Trophoblast cell (in vitro differentiated cells and primary cell): ENCODE data around the gene PLVAP.

Experiments used
- DNase-seq, 2 donors: peaks; one replicate each; pipeline ENCODE4 v3.0.0-alpha.2; 2016
- H2AFZ ChIP-seq: 2 replicates; pipeline ENCODE4 v1.6.1; 2013; ENCODE audit warnings: low read length, moderate library complexity, mild to moderate bottlenecking; ENCODE audit not compliant: insufficient read depth, poor library complexity
- H2AK5ac ChIP-seq: 2 replicates; pipeline ENCODE4 v1.6.1; 2013; ENCODE audit warnings: mild to moderate bottlenecking, low read length
- H2BK120ac ChIP-seq: 2 replicates; pipeline ENCODE4 v1.6.1; 2013; ENCODE audit warnings: low read length, mild to moderate bottlenecking, moderate library complexity; ENCODE audit not compliant: insufficient read depth, poor library complexity
- H2BK12ac ChIP-seq: 2 replicates; pipeline ENCODE4 v1.6.1; 2013; ENCODE audit warnings: mild to moderate bottlenecking, low read length, moderate library complexity
- H2BK5ac ChIP-seq: 2 replicates; pipeline ENCODE4 v1.6.1; 2013; ENCODE audit warnings: low read length, low read depth, moderate library complexity, mild to moderate bottlenecking; ENCODE audit not compliant: poor library complexity
- H3K14ac ChIP-seq: 2 replicates; pipeline ENCODE4 v1.6.1; 2013; ENCODE audit warnings: mild to moderate bottlenecking, low read length
- H3K18ac ChIP-seq: 2 replicates; pipeline ENCODE4 v1.6.1; 2013; ENCODE audit warnings: mild to moderate bottlenecking, low read length
- H3K23ac ChIP-seq: 2 replicates; pipeline ENCODE4 v1.6.1; 2013; ENCODE audit warnings: low read length
- H3K27ac ChIP-seq: 2 replicates; pipeline ENCODE4 v1.5.1; 2013; ENCODE audit warnings: low read depth, mild to moderate bottlenecking, inconsistent platforms, low read length, moderate library complexity
- H3K27me3 ChIP-seq: 2 replicates; pipeline ENCODE4 v1.6.1; 2013; ENCODE audit warnings: inconsistent platforms, mild to moderate bottlenecking, low read length, moderate library complexity; ENCODE audit not compliant: insufficient read depth
- H3K36me3 ChIP-seq, 2 experiments: 1 replicate in 1 of 2; 2 replicates in 1 of 2; pipeline ENCODE4 v1.6.1; 2013; ENCODE audit warnings: low read length in 2 of 2, mild to moderate bottlenecking in 2 of 2, moderate library complexity in 1 of 2; ENCODE audit not compliant: insufficient read depth in 2 of 2, control insufficient read depth in 1 of 2
- H3K4ac ChIP-seq: 2 replicates; pipeline ENCODE4 v1.6.1; 2013; ENCODE audit warnings: low read depth, mild to moderate bottlenecking, low read length, moderate library complexity
- H3K4me1 ChIP-seq, 2 experiments: 1 replicate in 1 of 2; 2 replicates in 1 of 2; pipeline ENCODE4 v1.6.1; 2013; ENCODE audit warnings: low read length in 2 of 2, mild to moderate bottlenecking in 2 of 2, moderate library complexity in 1 of 2; ENCODE audit not compliant: insufficient read depth in 2 of 2, control insufficient read depth in 1 of 2
- H3K4me2 ChIP-seq: 2 replicates; pipeline ENCODE4 v1.6.1; 2013; ENCODE audit warnings: inconsistent platforms, mild to moderate bottlenecking, low read length, moderate library complexity
- H3K4me3 ChIP-seq: 2 replicates; pipeline ENCODE4 v1.5.1; 2013; ENCODE audit warnings: mild to moderate bottlenecking, low read depth, low read length, inconsistent platforms
- H3K79me1 ChIP-seq: one replicate; pipeline ENCODE4 v1.6.1; 2013; ENCODE audit warnings: low read length
- H3K79me2 ChIP-seq: 2 replicates; pipeline ENCODE4 v1.6.1; 2013; ENCODE audit warnings: low read length, mild to moderate bottlenecking; ENCODE audit not compliant: control insufficient read depth, insufficient read depth, poor library complexity
- H3K9ac ChIP-seq: 2 replicates; pipeline ENCODE4 v1.6.1; 2013; ENCODE audit warnings: mild to moderate bottlenecking, low read length
- H3K9me3 ChIP-seq: 2 replicates; pipeline ENCODE4 v1.6.1; 2013; ENCODE audit warnings: low read depth, mild to moderate bottlenecking, control low read depth, inconsistent platforms, low read length; ENCODE audit not compliant: insufficient read depth
- H4K12ac ChIP-seq: 2 replicates; pipeline ENCODE4 v1.6.1; 2013; ENCODE audit warnings: low read depth, mild to moderate bottlenecking, low read length, moderate library complexity
- H4K8ac ChIP-seq: 2 replicates; pipeline ENCODE4 v1.6.1; 2013; ENCODE audit warnings: low read depth, mild to moderate bottlenecking, low read length, moderate library complexity
- H4K91ac ChIP-seq: one replicate; pipeline ENCODE4 v1.6.1; 2013; ENCODE audit warnings: low read depth, mild to moderate bottlenecking, low read length, moderate library complexity
- WGBS: extraction: QIAGEN DNeasy Blood & Tissue Kit; methylation state at CpG from one replicate; pipeline ENCODE4 v1.1.7; 2013; ENCODE audit warnings: missing lambda C conversion rate; ENCODE audit not compliant: insufficient read length, insufficient coverage; ENCODE audit errors: extremely low coverage; 5-methylcytosine and 5-hydroxymethylcytosine counted together

The PLVAP gene

GRCh38 chr19:17390665-17391370 lies 13.7 kb upstream of the PLVAP start:
- peak overlapping the region; percentile 90 for H3K4me2 ChIP-seq
- H2BK120ac ChIP-seq, result no peak overlapping the region
- no peak overlapping the region for H4K91ac ChIP-seq
- no CpG with 5 or more reads among the region's 50 CpGs for WGBS
- H2BK5ac ChIP-seq, result no peak overlapping the region
- no peak overlapping the region for H3K9ac ChIP-seq
- H3K79me1 ChIP-seq, result no peaks in the 10 kb centered on the region
- H3K9me3 ChIP-seq, result no peaks in the 10 kb centered on the region
- no peak overlapping the region for H4K12ac ChIP-seq
- peak; percentile 90 to 91 for DNase-seq
- H3K18ac ChIP-seq, result no peak overlapping the region
- H3K23ac ChIP-seq, result no peak overlapping the region
- no peaks in the 10 kb centered on the region for H3K36me3 ChIP-seq
- no peak overlapping the region for H2AK5ac ChIP-seq
- peaks cover 6% of the 10 kb centered on the region for H3K27me3 ChIP-seq
- no peak overlapping the region for H3K27ac ChIP-seq
- H3K14ac ChIP-seq, result no peak overlapping the region
- H2BK12ac ChIP-seq, result no peak overlapping the region
- peaks cover 6 to 10% of the 10 kb centered on the region in 2 experiments for H3K4me1 ChIP-seq
- no peak overlapping the region for H3K4ac ChIP-seq
- H4K8ac ChIP-seq, result peak overlapping the region; percentile 80
- no peaks in the 10 kb centered on the region for H3K79me2 ChIP-seq
- H3K4me3 ChIP-seq, result peak overlapping the region; percentile 38
- H2AFZ ChIP-seq, result peak overlapping the region; percentile 53

DNA sequence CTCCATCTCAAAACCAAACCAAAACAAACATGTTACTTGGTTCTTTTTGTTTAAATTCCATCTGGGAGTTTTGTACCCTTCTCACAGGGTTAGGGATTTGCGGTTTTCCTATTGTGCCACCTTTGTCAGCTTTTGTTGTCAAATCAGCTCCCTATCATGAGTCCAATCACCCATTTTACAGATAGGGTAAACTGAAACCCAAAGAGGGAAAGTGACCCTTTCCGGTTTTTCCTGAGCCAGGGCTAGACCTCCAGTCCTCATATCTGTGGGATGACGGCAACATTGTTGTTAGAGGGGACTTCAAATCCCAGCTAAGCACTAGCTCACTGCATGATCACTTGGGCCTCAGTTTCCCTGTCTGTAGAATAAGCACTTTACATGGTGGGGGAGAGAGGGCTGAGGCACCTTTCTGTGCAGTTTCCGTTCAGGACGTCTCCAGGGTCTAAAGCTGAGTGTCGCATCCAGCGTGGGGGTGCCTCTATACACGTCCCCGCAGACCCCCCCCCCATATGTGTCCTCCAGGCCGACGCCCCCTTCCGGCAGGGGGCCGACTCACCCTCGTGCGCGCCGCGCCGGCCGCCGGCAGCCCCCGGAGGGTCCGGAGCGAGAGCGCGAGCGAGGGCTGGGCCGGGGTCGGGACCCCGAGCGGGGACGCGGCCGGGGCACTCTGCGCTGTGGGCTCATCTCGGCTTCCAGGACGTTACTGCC lies 13.0 kb upstream of the PLVAP start:
- no peaks in the 10 kb centered on the region for H3K79me1 ChIP-seq
- no peak overlapping the region for H4K12ac ChIP-seq
- peak overlapping the region; percentile 80 for H4K8ac ChIP-seq
- H2BK12ac ChIP-seq, result no peak overlapping the region
- H2BK120ac ChIP-seq, result no peak overlapping the region
- no peak overlapping the region for H3K23ac ChIP-seq
- WGBS, result no CpG with 5 or more reads among the region's 37 CpGs
- no peak overlapping the region for H2BK5ac ChIP-seq
- peak overlapping the region; percentile 38 for H3K4me3 ChIP-seq
- peak overlapping the region; percentile 90 for H3K4me2 ChIP-seq
- H3K14ac ChIP-seq, result no peak overlapping the region
- no peak overlapping the region for H3K18ac ChIP-seq
- H3K79me2 ChIP-seq, result no peaks in the 10 kb centered on the region
- no peak overlapping the region for H4K91ac ChIP-seq
- H3K27ac ChIP-seq, result no peak overlapping the region
- DNase-seq, result no peak
- H3K4me1 ChIP-seq, result peaks cover 6 to 10% of the 10 kb centered on the region in 2 experiments
- H2AFZ ChIP-seq, result peak overlapping the region; percentile 53
- H3K27me3 ChIP-seq, result peaks cover 6% of the 10 kb centered on the region
- H3K9ac ChIP-seq, result no peak overlapping the region
- H3K9me3 ChIP-seq, result no peaks in the 10 kb centered on the region
- H3K36me3 ChIP-seq, result no peaks in the 10 kb centered on the region
- H2AK5ac ChIP-seq, result no peak overlapping the region
- H3K4ac ChIP-seq, result no peak overlapping the region

DNA sequence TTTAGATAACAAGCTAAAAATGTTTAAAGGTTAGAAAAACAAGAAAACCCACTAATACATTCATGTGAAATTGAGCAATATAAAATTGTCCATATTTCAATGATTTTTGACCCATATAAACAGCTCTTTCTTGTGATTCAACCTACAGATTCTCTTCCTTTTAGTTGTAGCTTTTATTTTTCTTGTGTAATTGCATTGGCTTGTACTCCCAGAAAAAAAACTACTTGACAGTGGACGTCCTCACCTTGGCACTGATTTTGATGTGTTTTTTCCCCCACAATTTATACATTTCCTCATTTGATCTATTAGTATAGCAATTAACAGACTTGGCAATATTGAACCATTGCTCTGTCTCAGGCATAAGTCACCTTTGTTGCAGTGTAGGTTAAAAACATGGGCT lies 12.1 kb upstream of the PLVAP start:
- no peak overlapping the region for H2BK5ac ChIP-seq
- peaks cover 6 to 10% of the 10 kb centered on the region in 2 experiments for H3K4me1 ChIP-seq
- H3K4ac ChIP-seq, result no peak overlapping the region
- no peak overlapping the region for H2AK5ac ChIP-seq
- no peak overlapping the region for H4K8ac ChIP-seq
- H4K12ac ChIP-seq, result no peak overlapping the region
- no peak overlapping the region for H3K27ac ChIP-seq
- H3K79me2 ChIP-seq, result no peaks in the 10 kb centered on the region
- no peak overlapping the region for H4K91ac ChIP-seq
- no peak overlapping the region for H2AFZ ChIP-seq
- H3K36me3 ChIP-seq, result no peaks in the 10 kb centered on the region
- H3K9me3 ChIP-seq, result no peaks in the 10 kb centered on the region
- H3K4me2 ChIP-seq, result no peak overlapping the region
- WGBS, result no CpG with 5 or more reads among the region's 1 CpG
- no peak for DNase-seq
- H3K9ac ChIP-seq, result no peak overlapping the region
- no peak overlapping the region for H3K4me3 ChIP-seq
- no peak overlapping the region for H3K18ac ChIP-seq
- H3K14ac ChIP-seq, result no peak overlapping the region
- peaks cover 6% of the 10 kb centered on the region for H3K27me3 ChIP-seq
- no peak overlapping the region for H2BK120ac ChIP-seq
- no peaks in the 10 kb centered on the region for H3K79me1 ChIP-seq
- H3K23ac ChIP-seq, result no peak overlapping the region
- H2BK12ac ChIP-seq, result no peak overlapping the region

GRCh38 chr19:17385878-17386611 lies 8.9 kb upstream of the PLVAP start:
- H3K27me3 ChIP-seq, result peaks cover 6% of the 10 kb centered on the region
- H3K4me2 ChIP-seq, result no peak overlapping the region
- H2BK120ac ChIP-seq, result no peak overlapping the region
- no peaks in the 10 kb centered on the region for H3K79me1 ChIP-seq
- peak; percentile 32 to 68 for DNase-seq
- H2BK5ac ChIP-seq, result no peak overlapping the region
- no peaks in the 10 kb centered on the region for H3K9me3 ChIP-seq
- no peak overlapping the region for H4K8ac ChIP-seq
- no peak overlapping the region for H4K12ac ChIP-seq
- no peak overlapping the region for H3K4me3 ChIP-seq
- no peak overlapping the region for H3K23ac ChIP-seq
- no peak overlapping the region for H2AFZ ChIP-seq
- H2BK12ac ChIP-seq, result no peak overlapping the region
- no CpG with 5 or more reads among the region's 20 CpGs for WGBS
- H3K4ac ChIP-seq, result no peak overlapping the region
- H4K91ac ChIP-seq, result no peak overlapping the region
- no peak overlapping the region for H3K9ac ChIP-seq
- no peak overlapping the region for H2AK5ac ChIP-seq
- H3K36me3 ChIP-seq, result no peaks in the 10 kb centered on the region
- H3K27ac ChIP-seq, result no peak overlapping the region
- H3K4me1 ChIP-seq, result peaks cover 0 to 6% of the 10 kb centered on the region in 2 experiments
- H3K18ac ChIP-seq, result no peak overlapping the region
- no peaks in the 10 kb centered on the region for H3K79me2 ChIP-seq
- H3K14ac ChIP-seq, result no peak overlapping the region
